ENCODE results near the gene FRRS1. TPM values are rescaled to one million over a fixed set of nuclear protein-coding genes. Genes with fewer than 3 reads are reported as not detected.

The FRRS1 gene
- total and polyA plus RNA-seq, 2 donors (not counting 1 experiment from before 2014, with no cell fraction given): 10.3 to 32.7 TPM

GRCh38 chr1:99677416-99677815 lies 89.0 kb downstream of the FRRS1 start:
- H3K27ac ChIP-seq (ENCODE audit: insufficient read depth, low read length): no peak overlapping the region
- peaks cover 6% of the 10 kb centered on the region for H3K4me1 ChIP-seq (ENCODE audit: control insufficient read depth, extremely low read depth, insufficient read depth, low read length)
- no peak overlapping the region for H2AFZ ChIP-seq (ENCODE audit: low read length)
- DNase-seq (ENCODE audit: low read depth in 2 of 2): no peak
- no peak overlapping the region for H3K4me2 ChIP-seq (ENCODE audit: extremely low read depth, insufficient read depth, low read length)
- H3K79me2 ChIP-seq (ENCODE audit: control insufficient read depth, insufficient read depth, low read length): no peaks in the 10 kb centered on the region
- no peak overlapping the region for H3K4me3 ChIP-seq (replicated peaks in 1 of 4; ENCODE audit: control extremely low read depth in 1 of 4, insufficient read depth in 1 of 4, low read depth in 3 of 4, low read length in 4 of 4)
- H3K27me3 ChIP-seq (ENCODE audit: control insufficient read depth, insufficient read depth, low read length): no peaks in the 10 kb centered on the region
- no peak for TF ChIP-seq EZH2 (IDR thresholded peaks at IDR 0.05; ENCODE audit: low read length, missing control alignments)
- TF ChIP-seq CTCF (conservative IDR thresholded peaks at IDR 0.05 in 1 of 2, IDR thresholded peaks at IDR 0.05 in 1 of 2; ENCODE audit: low read depth in 1 of 2, low read length in 2 of 2): no peak
- no peak overlapping the region for H3K9ac ChIP-seq (ENCODE audit: insufficient read depth, low read length)
- no peaks in the 10 kb centered on the region for H4K20me1 ChIP-seq (ENCODE audit: control insufficient read depth, extremely low read depth, insufficient read depth, low read length)
- no peaks in the 10 kb centered on the region for H3K9me3 ChIP-seq (ENCODE audit: control insufficient read depth, insufficient read depth, low read depth, low read length)
- H3K36me3 ChIP-seq (ENCODE audit: control insufficient read depth, insufficient read depth, low read length): no peaks in the 10 kb centered on the region

- Histone ChIP-seq H3K9me3 (ENCODE audit: control insufficient read depth, insufficient read depth, low read depth, low read length) (no peaks in the 10 kb centered on the region), H3K4me1 (ENCODE audit: control insufficient read depth, extremely low read depth, insufficient read depth, low read length) (peaks cover 8% of the 10 kb centered on the region), H3K27ac (ENCODE audit: insufficient read depth, low read length) (no peak overlapping the region), H3K4me3 (replicated peaks in 1 of 4; ENCODE audit: control extremely low read depth in 1 of 4, insufficient read depth in 1 of 4, low read depth in 3 of 4, low read length in 4 of 4) (no peak overlapping the region), H3K9ac (ENCODE audit: insufficient read depth, low read length) (no peak overlapping the region), H3K79me2 (ENCODE audit: control insufficient read depth, insufficient read depth, low read length) (no peaks in the 10 kb centered on the region), H3K36me3 (ENCODE audit: control insufficient read depth, insufficient read depth, low read length) (no peaks in the 10 kb centered on the region), H2AFZ (ENCODE audit: low read length) (no peak overlapping the region), H4K20me1 (ENCODE audit: control insufficient read depth, extremely low read depth, insufficient read depth, low read length) (no peaks in the 10 kb centered on the region), H3K27me3 (ENCODE audit: control insufficient read depth, insufficient read depth, low read length) (no peaks in the 10 kb centered on the region), H3K4me2 (ENCODE audit: extremely low read depth, insufficient read depth, low read length) (no peak overlapping the region)
- no peak for DNase-seq (ENCODE audit: low read depth in 2 of 2)
- TF ChIP-seq CTCF (conservative IDR thresholded peaks at IDR 0.05 in 1 of 2, IDR thresholded peaks at IDR 0.05 in 1 of 2; ENCODE audit: low read depth in 1 of 2, low read length in 2 of 2): no peak
Measured at GRCh38 chr1:99676876-99677275, 89.6 kb downstream of the FRRS1 start.

- Histone ChIP-seq H3K4me2 (ENCODE audit: extremely low read depth, insufficient read depth, low read length) (no peak overlapping the region), H3K4me1 (ENCODE audit: control insufficient read depth, extremely low read depth, insufficient read depth, low read length) (peaks cover 5% of the 10 kb centered on the region)
Measured at GRCh38 chr1:99675994-99676393, 90.4 kb downstream of the FRRS1 start.

More at GRCh38 chr1:99675994-99676393, 90.4 kb downstream of the FRRS1 start:
- no peaks in the 10 kb centered on the region for H4K20me1 ChIP-seq (ENCODE audit: control insufficient read depth, extremely low read depth, insufficient read depth, low read length)
- H3K4me3 ChIP-seq (replicated peaks in 1 of 4; ENCODE audit: control extremely low read depth in 1 of 4, insufficient read depth in 1 of 4, low read depth in 3 of 4, low read length in 4 of 4): no peak overlapping the region
- H3K27me3 ChIP-seq (ENCODE audit: control insufficient read depth, insufficient read depth, low read length): no peaks in the 10 kb centered on the region
- H3K27ac ChIP-seq (ENCODE audit: insufficient read depth, low read length): no peak overlapping the region
- no peak overlapping the region for H2AFZ ChIP-seq (ENCODE audit: low read length)
- no peaks in the 10 kb centered on the region for H3K79me2 ChIP-seq (ENCODE audit: control insufficient read depth, insufficient read depth, low read length)
- H3K36me3 ChIP-seq (ENCODE audit: control insufficient read depth, insufficient read depth, low read length): no peaks in the 10 kb centered on the region
- DNase-seq (ENCODE audit: low read depth in 2 of 2): no peak
- H3K9ac ChIP-seq (ENCODE audit: insufficient read depth, low read length): no peak overlapping the region
- H3K9me3 ChIP-seq (ENCODE audit: control insufficient read depth, insufficient read depth, low read depth, low read length): no peaks in the 10 kb centered on the region
- TF ChIP-seq CTCF (conservative IDR thresholded peaks at IDR 0.05 in 1 of 2, IDR thresholded peaks at IDR 0.05 in 1 of 2; ENCODE audit: low read depth in 1 of 2, low read length in 2 of 2): no peak
- TF ChIP-seq EZH2 (IDR thresholded peaks at IDR 0.05; ENCODE audit: low read length, missing control alignments): no peak

Measured in fibroblast of lung (primary cell).